Measurements from ENCODE around the gene SIRPD. TPM values are rescaled to one million over a fixed set of nuclear protein-coding genes. Genes with fewer than 3 reads are reported as not detected.

Gene SIRPD
- total RNA-seq, 1 experiment from 2014 or later, result not detected

DNA sequence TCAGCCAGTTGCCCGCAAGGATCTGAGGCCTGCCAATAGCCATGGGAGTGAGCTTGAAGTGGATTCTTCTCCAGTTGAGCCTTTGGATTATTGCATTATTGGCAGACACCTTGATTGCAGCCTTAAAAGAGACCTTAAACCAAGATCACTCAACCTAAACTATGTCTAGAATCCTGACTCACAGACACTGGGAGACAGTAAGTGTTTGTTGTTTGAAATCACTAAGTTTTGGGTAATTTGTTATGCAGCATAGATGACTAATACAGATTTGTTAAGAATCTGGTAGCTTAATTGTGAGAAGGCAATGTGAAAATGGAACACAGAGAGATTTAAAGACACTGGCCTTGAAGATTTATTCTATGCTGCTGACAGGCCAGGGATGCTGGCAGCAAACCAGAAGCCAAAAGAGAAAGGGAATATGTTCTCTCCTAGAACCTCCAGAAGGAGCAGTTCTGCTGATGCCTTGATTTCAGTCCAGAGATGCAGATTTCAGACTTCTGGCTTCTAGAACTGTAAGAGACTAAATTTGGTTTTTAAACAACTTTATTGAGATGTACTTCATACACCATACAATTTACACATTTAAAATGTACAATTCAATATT, 17.6 kb downstream of the SIRPD start:
- no TSS peak for BruUV-seq (replicated peaks)
- H3K36me3 Mint-ChIP-seq (ENCODE audit: insufficient read depth, unreplicated experiment), result no peaks in the 10 kb centered on the region

DNA sequence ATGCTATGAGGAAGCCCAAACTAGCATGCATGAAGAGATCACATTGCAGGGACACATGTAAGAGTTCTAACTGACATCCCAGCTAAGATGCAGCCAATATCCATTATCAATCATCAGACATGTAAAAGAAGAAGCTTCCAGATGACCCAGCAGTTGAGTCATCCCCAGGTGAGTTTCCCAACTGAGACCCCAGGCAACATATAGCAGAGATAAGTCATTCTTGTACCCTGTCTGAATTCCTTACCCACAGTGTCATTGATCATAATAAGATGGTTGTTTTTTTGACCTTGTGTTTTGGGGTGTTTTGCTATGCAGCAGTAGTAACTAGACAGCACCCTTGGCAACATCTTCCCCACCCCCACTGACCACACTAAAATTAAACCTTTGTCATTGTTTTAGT, 18.9 kb downstream of the SIRPD start:
- H3K4me1 Mint-ChIP-seq (ENCODE audit: low read depth, unreplicated experiment), result no peaks in the 10 kb centered on the region
- no peak overlapping the region for H3K4me3 Mint-ChIP-seq (ENCODE audit: unreplicated experiment)
- no peaks in the 10 kb centered on the region for H3K27me3 ChIP-seq (replicated peaks; ENCODE audit: control insufficient read depth, insufficient read depth, low read length)
- H3K4me1 ChIP-seq, result no peaks in the 10 kb centered on the region
- H3K4me3 ChIP-seq (ENCODE audit: low read depth, low read length), result no peak overlapping the region
- H3K9me3 Mint-ChIP-seq (ENCODE audit: unreplicated experiment), result no peaks in the 10 kb centered on the region
- H3K36me3 Mint-ChIP-seq (ENCODE audit: insufficient read depth, unreplicated experiment), result no peaks in the 10 kb centered on the region
- H3K36me3 ChIP-seq (ENCODE audit: control insufficient read depth, insufficient read depth, low read length), result no peaks in the 10 kb centered on the region
- H3K27ac Mint-ChIP-seq (ENCODE audit: unreplicated experiment), result no peak overlapping the region
- BruUV-seq (replicated peaks), result no TSS peak
- H3K27me3 Mint-ChIP-seq (ENCODE audit: insufficient read depth, unreplicated experiment), result peaks cover 24% of the 10 kb centered on the region
- no peak for DNase-seq
- no peak for TF ChIP-seq CTCF (IDR thresholded peaks at IDR 0.05; ENCODE audit: insufficient read depth in 1 of 2, low read depth in 1 of 2, low read length in 1 of 2, severe bottlenecking in 1 of 2, unreplicated experiment in 1 of 2)
- ChIA-PET POLR2A (interaction anchor here (0.6 kb wide), 2 partner anchors 28 to 209 kb away, joined by 3 to 4 read pairs; no protein-coding TSS in a partner anchor), CTCF (no interaction called here)
- H3K9me3 ChIP-seq, result no peaks in the 10 kb centered on the region
- intact Hi-C loops (cut with micrococcal nuclease; ENCODE audit: unreplicated experiment), result loop anchor here (10.0 kb wide), 1 partner anchor 196 kb away; no protein-coding TSS in a partner anchor

More for the DNA sequence above, 17.6 kb downstream of the SIRPD start:
- no peak overlapping the region for H3K27ac Mint-ChIP-seq (ENCODE audit: unreplicated experiment)
- intact Hi-C loops (cut with micrococcal nuclease; ENCODE audit: unreplicated experiment), result loop anchor here (10.0 kb wide), 1 partner anchor 195 kb away; no protein-coding TSS in a partner anchor
- H3K4me1 Mint-ChIP-seq (ENCODE audit: low read depth, unreplicated experiment), result no peaks in the 10 kb centered on the region
- ChIA-PET CTCF (interaction anchor here (0.5 kb wide), 1 partner anchor 18 kb away, joined by 3 read pairs; the partner anchor contains the start of gene SIRPD), POLR2A (no interaction called here)
- H3K9me3 Mint-ChIP-seq (ENCODE audit: unreplicated experiment), result no peaks in the 10 kb centered on the region
- Histone ChIP-seq H3K9me3 (no peaks in the 10 kb centered on the region), H3K4me1 (no peaks in the 10 kb centered on the region), H3K27me3 (replicated peaks; ENCODE audit: control insufficient read depth, insufficient read depth, low read length) (no peaks in the 10 kb centered on the region), H3K4me3 (ENCODE audit: low read depth, low read length) (no peak overlapping the region), H3K36me3 (ENCODE audit: control insufficient read depth, insufficient read depth, low read length) (no peaks in the 10 kb centered on the region)
- peaks cover 26% of the 10 kb centered on the region for H3K27me3 Mint-ChIP-seq (ENCODE audit: insufficient read depth, unreplicated experiment)
- no peak for DNase-seq
- TF ChIP-seq CTCF (IDR thresholded peaks at IDR 0.05; ENCODE audit: insufficient read depth in 1 of 2, low read depth in 1 of 2, low read length in 1 of 2, severe bottlenecking in 1 of 2, unreplicated experiment in 1 of 2), result no peak
- no peak overlapping the region for H3K4me3 Mint-ChIP-seq (ENCODE audit: unreplicated experiment)

GRCh38 chr20:1537731-1538058, 19.8 kb downstream of the SIRPD start:
- Histone ChIP-seq H3K9me3 (no peaks in the 10 kb centered on the region), H3K27me3 (replicated peaks; ENCODE audit: control insufficient read depth, insufficient read depth, low read length) (no peaks in the 10 kb centered on the region), H3K4me3 (ENCODE audit: low read depth, low read length) (no peak overlapping the region), H3K36me3 (ENCODE audit: control insufficient read depth, insufficient read depth, low read length) (no peaks in the 10 kb centered on the region), H3K4me1 (no peaks in the 10 kb centered on the region)
- H3K27ac Mint-ChIP-seq (ENCODE audit: unreplicated experiment), result no peak overlapping the region
- intact Hi-C loops (cut with micrococcal nuclease; ENCODE audit: unreplicated experiment), result loop anchor here (10.0 kb wide), 1 partner anchor 197 kb away; no protein-coding TSS in a partner anchor
- peaks cover 18% of the 10 kb centered on the region for H3K27me3 Mint-ChIP-seq (ENCODE audit: insufficient read depth, unreplicated experiment)
- no peaks in the 10 kb centered on the region for H3K4me1 Mint-ChIP-seq (ENCODE audit: low read depth, unreplicated experiment)
- H3K36me3 Mint-ChIP-seq (ENCODE audit: insufficient read depth, unreplicated experiment), result no peaks in the 10 kb centered on the region
- no TSS peak for BruUV-seq (replicated peaks)
- H3K4me3 Mint-ChIP-seq (ENCODE audit: unreplicated experiment), result no peak overlapping the region
- H3K9me3 Mint-ChIP-seq (ENCODE audit: unreplicated experiment), result no peaks in the 10 kb centered on the region
- POLR2A ChIA-PET, result no interaction called here
- no peak for TF ChIP-seq CTCF (IDR thresholded peaks at IDR 0.05; ENCODE audit: insufficient read depth in 1 of 2, low read depth in 1 of 2, low read length in 1 of 2, severe bottlenecking in 1 of 2, unreplicated experiment in 1 of 2)
- DNase-seq, result no peak
- CTCF ChIA-PET, result no interaction called here

Measured in Caco-2 (cell line).